ENCODE measurements around the gene TRIM33.
"Not testable (repeated sequence)": the region's sequence is repeated elsewhere in the genome, so short reads cannot be mapped to it uniquely, and the experiment has no call there.

The TRIM33 gene

GRCh38 chr1:114423455-114423854, 87.5 kb downstream of the TRIM33 start:
- Histone ChIP-seq H3K9me3 (no peaks in the 10 kb centered on the region), H3K36me3 (peaks cover 93% of the 10 kb centered on the region), H3K4me1 (ENCODE audit: control insufficient read depth in 1 of 2, insufficient read depth in 1 of 2, low read depth in 1 of 2, low read length in 1 of 2) (no peaks in the 10 kb centered on the region), H3K4me3 (ENCODE audit: low read depth in 1 of 2, low read length in 1 of 2) (no peak overlapping the region), H3K27ac (no peak overlapping the region), H3K27me3 (no peaks in the 10 kb centered on the region)
- no peak for TF ChIP-seq CTCF (IDR thresholded peaks at IDR 0.05)

- not testable (repeated sequence) for H3K27me3 ChIP-seq; H3K4me1 ChIP-seq (ENCODE audit: control insufficient read depth in 1 of 2, insufficient read depth in 1 of 2, low read depth in 1 of 2, low read length in 1 of 2); H3K9me3 ChIP-seq; H3K4me3 ChIP-seq (ENCODE audit: low read depth in 1 of 2, low read length in 1 of 2); H3K27ac ChIP-seq
- H3K36me3 ChIP-seq = peaks cover 94% of the 10 kb centered on the region
Observed at GRCh38 chr1:114418948-114419347, 92.1 kb downstream of the TRIM33 start.

DNA sequence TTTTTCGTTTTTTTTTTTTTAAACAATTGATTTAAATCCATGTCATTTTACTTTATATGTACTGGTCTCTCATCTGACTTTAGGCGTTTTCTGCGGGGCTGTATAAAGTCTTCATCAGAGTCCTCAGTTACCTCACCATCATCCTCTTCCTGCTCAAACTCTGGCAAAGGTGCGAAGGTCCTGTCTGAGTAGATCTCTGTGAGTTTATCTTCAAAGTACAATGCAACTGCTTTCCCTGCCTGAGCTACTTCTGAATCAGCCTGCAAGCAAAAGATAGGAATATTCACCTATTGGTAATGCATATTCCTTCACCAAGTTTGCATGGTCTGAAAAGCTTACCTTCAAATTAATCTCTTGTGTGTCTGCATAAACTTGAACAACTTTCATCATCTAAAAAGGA, 113.4 kb downstream of the TRIM33 start:
- Histone ChIP-seq H3K4me1 (ENCODE audit: control insufficient read depth in 1 of 2, insufficient read depth in 1 of 2, low read depth in 1 of 2, low read length in 1 of 2) (no peaks in the 10 kb centered on the region), H3K36me3 (peaks cover 90% of the 10 kb centered on the region), H3K4me3 (ENCODE audit: low read depth in 1 of 2, low read length in 1 of 2) (no peak overlapping the region), H3K27ac (no peak overlapping the region), H3K27me3 (no peaks in the 10 kb centered on the region), H3K9me3 (no peaks in the 10 kb centered on the region)
- no peak for TF ChIP-seq CTCF (IDR thresholded peaks at IDR 0.05)

- Histone ChIP-seq H3K9me3 (no peaks in the 10 kb centered on the region), H3K36me3 (peaks cover 84% of the 10 kb centered on the region), H3K27me3 (no peaks in the 10 kb centered on the region), H3K4me3 (ENCODE audit: low read depth in 1 of 2, low read length in 1 of 2) (no peak overlapping the region), H3K27ac (no peak overlapping the region), H3K4me1 (ENCODE audit: control insufficient read depth in 1 of 2, insufficient read depth in 1 of 2, low read depth in 1 of 2, low read length in 1 of 2) (no peaks in the 10 kb centered on the region)
- TF ChIP-seq CTCF (IDR thresholded peaks at IDR 0.05) = no peak
Observed at GRCh38 chr1:114395863-114396262, 115.1 kb downstream of the TRIM33 start.

- H3K36me3 ChIP-seq = peaks cover 42% of the 10 kb centered on the region
- no peak overlapping the region for H3K27ac ChIP-seq
- TF ChIP-seq CTCF (IDR thresholded peaks at IDR 0.05) = no peak
- no peaks in the 10 kb centered on the region for H3K4me1 ChIP-seq (ENCODE audit: control insufficient read depth in 1 of 2, insufficient read depth in 1 of 2, low read depth in 1 of 2, low read length in 1 of 2)
- no peak overlapping the region for H3K4me3 ChIP-seq (ENCODE audit: low read depth in 1 of 2, low read length in 1 of 2)
- H3K9me3 ChIP-seq = no peaks in the 10 kb centered on the region
- no peaks in the 10 kb centered on the region for H3K27me3 ChIP-seq
Observed at GRCh38 chr1:114390960-114391359, 120.0 kb downstream of the TRIM33 start.

GRCh38 chr1:114390361-114390760, 120.6 kb downstream of the TRIM33 start:
- no peaks in the 10 kb centered on the region for H3K4me1 ChIP-seq (ENCODE audit: control insufficient read depth in 1 of 2, insufficient read depth in 1 of 2, low read depth in 1 of 2, low read length in 1 of 2)
- H3K27ac ChIP-seq = no peak overlapping the region
- H3K4me3 ChIP-seq (ENCODE audit: low read depth in 1 of 2, low read length in 1 of 2) = no peak overlapping the region
- no peak for TF ChIP-seq CTCF (IDR thresholded peaks at IDR 0.05)
- H3K9me3 ChIP-seq = no peaks in the 10 kb centered on the region
- H3K36me3 ChIP-seq = peaks cover 36% of the 10 kb centered on the region
- H3K27me3 ChIP-seq = no peaks in the 10 kb centered on the region

Measured in neutrophil (primary cell).